ENCODE results near the gene AKAP4.

Gene AKAP4

GRCh38 chrX:50200907-50201306, at the start of gene AKAP4:
AKAP4 (minus strand) TSS chrX:50201007; CDS start chrX:50200889, 118 bp downstream.
- DNase-seq (ENCODE audit: low read depth): no peak

DNA sequence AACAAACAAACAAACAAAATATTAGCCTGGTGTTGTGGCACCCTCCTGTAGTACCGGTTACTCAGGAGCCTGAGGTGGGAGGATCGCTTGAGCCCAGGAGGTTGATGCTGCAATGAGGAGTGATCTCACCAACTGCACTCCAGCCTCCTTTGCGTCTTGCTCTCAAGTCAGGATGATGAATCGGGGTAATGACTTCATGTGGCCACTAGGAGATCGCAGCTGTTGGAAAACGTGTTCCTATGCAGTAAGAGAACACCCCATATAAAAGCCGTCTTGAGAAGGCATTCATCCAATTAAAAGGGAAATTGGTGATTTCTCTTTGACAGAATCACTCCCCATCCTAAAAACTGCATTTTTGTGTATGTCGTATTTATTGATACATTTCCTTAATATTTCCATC, 10.7 kb upstream of the AKAP4 start:
- no peak for DNase-seq (ENCODE audit: low read depth)

DNA sequence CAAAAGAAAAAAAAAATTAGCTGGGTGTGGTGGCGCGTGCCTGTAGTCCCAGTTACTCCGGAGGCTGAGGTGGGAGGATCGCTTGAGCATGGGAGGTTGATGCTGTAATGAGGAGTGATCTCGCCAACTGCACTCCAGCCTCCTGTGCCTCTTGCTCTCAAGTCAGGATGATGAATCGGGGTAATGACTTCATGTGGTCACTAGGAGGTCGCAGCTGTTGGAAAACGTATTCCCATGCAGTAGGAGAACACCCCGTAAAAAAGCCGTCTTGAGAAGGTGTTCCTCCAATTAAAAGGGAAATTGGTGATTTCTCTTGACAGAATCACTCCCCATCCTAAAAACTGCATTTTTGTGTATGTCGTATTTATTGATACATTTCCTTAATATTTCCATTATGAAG, 5.9 kb upstream of the AKAP4 start:
- no peak for DNase-seq (ENCODE audit: low read depth)

- DNase-seq (ENCODE audit: low read depth): peak; percentile 54
Measured at GRCh38 chrX:50204364-50204899, 3.6 kb upstream of the AKAP4 start, which contains the start of gene CCNB3. CCNB3 (plus strand) TSS chrX:50204765; CDS start chrX:50285164, 80,399 bp downstream.

DNA sequence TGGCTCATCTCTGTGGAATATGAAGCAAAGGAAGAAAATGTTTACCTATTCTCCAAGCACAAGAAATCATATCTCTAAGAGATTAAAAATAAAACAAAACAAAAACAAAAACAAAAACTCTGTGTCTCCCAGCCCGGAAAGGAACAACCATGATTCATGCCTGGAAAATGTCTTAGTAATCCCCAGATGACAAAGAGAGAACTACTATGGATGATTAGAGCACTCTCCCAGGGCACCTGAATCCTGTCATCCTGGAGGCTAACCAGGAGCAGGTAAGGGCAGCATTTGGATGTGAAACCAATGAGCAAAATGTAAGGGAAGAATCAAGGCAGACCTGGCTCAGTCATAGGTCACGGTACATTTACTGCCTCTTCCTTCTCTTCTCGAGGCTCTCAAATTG, 1.7 kb upstream of the AKAP4 start:
- no peak for DNase-seq (ENCODE audit: low read depth)

GRCh38 chrX:50198348-50198747, 2.5 kb downstream of the AKAP4 start:
- DNase-seq (ENCODE audit: low read depth): no peak

DNA sequence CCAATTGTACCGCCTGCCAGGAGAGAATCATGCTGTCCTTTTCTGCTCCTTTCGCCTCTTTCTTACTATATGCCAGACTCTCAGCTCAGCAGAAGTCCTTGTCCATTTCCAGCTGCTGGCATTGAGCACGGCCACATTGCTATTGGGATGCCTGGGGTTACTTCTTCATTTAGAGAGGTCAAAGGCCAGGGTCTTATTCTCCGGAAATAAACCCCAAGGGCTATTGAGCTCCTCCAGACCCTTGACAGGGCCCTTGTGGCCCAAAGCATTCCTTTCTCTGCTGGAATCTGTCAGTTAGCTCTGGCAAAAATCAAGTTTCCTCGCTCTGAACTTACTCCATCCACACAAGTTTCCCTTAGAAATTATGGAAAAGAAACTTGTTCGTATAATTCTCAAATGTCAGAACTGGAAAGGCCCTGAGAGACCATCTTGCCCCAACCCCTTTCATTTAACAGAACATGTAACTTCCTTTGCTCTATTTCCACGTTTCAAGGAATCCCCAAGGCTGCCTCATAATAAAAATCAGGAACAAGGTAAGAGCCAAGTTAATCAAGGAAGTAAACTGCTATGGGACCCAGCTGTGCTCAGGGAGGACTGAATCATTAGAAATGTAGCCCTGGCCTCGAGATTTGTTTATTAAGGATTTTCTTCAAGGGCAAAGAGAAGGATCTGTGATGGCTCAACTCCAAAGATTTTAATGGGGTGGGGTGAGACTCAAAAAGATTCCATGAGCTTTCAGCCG, 11.8 kb downstream of the AKAP4 start:
- no peak for DNase-seq (ENCODE audit: low read depth)

GRCh38 chrX:50183891-50184290, 16.9 kb downstream of the AKAP4 start:
- no peak for DNase-seq (ENCODE audit: low read depth)

DNA sequence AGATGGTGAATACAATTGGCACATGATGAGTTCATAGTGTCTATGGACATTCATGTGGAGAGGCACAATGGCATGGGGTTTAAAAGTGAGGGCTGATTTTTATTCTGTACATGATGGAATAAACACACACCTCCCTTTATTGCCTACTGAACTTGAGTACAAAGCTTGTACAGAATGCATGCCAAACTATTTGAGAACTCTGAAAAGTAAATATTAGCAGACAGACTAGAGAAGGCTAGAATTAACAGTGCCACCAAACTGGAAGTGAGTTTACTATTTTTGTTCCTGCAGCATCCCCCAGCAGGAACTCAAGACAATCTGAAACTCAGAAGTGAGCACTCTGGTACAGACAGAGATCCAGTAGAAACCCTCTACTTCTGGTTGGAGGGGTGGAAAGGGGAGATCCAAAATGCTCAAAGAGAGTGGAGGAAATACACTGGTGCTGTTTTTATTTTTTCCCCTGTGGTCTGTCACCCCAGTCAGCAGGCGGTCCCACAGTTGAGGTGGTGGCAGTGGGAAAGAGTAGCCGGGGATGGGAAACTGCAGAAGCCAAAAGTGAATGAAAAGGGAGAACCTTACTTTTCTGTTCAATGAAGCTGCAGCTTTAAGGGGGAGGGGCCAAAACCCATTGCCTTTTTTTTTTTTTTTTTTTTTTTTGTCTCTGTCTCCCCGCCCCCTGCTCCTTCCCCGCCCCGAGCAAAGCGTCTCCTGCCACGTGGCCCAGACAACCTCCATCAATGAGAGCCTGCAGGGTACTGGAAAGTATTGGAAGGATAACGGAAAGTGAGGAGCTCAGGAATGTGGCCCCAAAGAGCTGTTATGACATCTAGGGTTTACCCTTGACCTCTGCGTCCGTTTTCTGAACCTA, 20.5 kb downstream of the AKAP4 start:
- no peak for DNase-seq (ENCODE audit: low read depth)

GRCh38 chrX:50169717-50170116, 31.1 kb downstream of the AKAP4 start:
- no peak for DNase-seq (ENCODE audit: low read depth)

- no peak for DNase-seq (ENCODE audit: low read depth)
Measured at GRCh38 chrX:50168241-50168687, 32.5 kb downstream of the AKAP4 start.

GRCh38 chrX:50167366-50167765, 33.4 kb downstream of the AKAP4 start:
- no peak for DNase-seq (ENCODE audit: low read depth)

DNA sequence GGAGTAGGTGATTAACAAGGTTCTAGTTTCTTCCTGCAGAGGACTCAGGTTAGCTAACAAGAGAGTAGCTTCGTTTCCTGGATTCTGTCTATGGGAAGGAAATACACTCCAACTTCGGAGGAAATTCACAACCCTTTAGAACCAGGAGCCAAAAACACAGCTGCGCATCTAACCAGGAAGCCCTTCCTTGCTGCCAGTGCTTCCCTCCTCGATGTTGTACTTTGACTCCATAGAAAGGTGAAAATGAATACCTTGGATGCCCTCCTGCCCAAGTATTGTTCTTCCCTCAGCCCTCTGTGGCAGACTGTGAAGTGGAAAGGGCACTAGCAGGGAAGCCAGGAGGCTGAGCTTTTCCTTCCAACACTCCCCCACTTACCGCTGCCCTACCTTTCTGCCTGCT, 35.1 kb downstream of the AKAP4 start:
- DNase-seq (ENCODE audit: low read depth): no peak

- peak; percentile 5 for DNase-seq (ENCODE audit: low read depth)
Measured at GRCh38 chrX:50161127-50161526, 39.7 kb downstream of the AKAP4 start.

DNA sequence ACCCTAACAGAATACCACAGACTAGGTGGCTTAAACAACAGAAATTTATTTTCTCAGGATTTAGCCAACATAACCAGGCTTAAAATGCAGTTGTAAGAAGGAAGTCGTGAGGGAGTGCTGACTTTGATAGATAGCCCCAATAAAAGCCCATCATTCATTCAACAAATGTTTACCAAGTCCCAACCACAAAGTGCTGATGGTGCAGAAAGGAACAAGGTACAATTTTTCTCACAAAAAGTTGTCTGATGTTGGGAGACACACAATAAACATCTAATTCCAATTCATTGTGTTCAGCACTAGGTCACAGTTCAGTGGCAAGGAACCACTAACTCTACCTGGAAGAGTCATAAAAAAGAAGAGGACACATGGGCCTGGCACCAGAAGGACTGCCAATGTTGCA, 42.2 kb downstream of the AKAP4 start:
- no peak for DNase-seq (ENCODE audit: low read depth)

DNA sequence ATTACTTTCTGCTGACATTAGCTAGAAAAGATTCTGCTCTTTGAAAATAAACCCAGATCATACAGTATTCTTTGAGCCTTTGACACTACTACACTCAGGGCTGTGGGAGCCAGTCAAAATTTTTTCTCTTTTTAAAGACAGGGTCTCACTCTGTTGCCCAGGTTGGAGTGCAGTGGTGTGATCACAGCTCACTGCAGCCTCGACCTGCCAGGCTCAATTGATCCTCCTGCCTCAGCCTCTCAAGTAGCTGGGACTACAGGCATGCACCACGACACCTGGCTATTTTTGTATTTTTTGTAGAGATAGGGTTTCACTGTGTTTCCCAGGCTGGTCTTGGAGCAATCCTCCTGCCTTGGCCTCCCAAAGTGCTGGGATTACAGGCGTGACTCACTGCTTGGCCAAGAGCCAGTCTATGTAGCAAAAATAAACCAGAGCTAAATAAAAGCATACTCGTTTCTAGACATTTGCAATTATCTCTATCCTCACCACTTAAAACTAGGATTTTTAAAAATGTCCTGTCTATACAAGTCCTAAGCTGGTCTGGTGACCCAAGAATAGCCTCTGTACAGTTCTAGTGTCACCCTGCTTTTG, 43.2 kb downstream of the AKAP4 start:
- no peak for DNase-seq (ENCODE audit: low read depth)

- no peak for DNase-seq (ENCODE audit: low read depth)
Measured at GRCh38 chrX:50154429-50154828, 46.4 kb downstream of the AKAP4 start.

GRCh38 chrX:50152456-50152855, 48.4 kb downstream of the AKAP4 start:
- DNase-seq (ENCODE audit: low read depth): no peak

DNA sequence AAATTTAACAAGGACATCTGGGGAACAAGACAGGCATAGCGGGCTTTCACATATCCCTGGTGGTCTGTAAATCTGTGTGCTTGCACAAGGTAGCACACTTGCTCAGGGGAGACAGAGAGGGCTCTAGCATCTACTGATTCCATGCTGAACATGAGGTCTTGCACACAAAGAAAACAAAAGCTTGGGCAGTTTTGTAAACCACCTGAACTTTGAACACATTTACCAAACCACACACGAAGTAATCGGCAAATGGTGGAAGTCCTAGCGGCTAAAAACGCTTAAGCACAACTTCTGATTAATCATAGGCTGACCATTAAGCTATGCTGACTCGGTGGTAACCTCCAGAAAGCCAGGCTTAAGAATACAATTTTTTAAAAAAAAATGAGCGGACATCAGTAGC, 52.8 kb downstream of the AKAP4 start:
- no peak for DNase-seq (ENCODE audit: low read depth)

Measured in stromal cell of bone marrow (primary cell).